ENCODE data around the gene C12orf43. TPM values are rescaled to one million over a fixed set of nuclear protein-coding genes. Genes with fewer than 3 reads are reported as not detected.

The C12orf43 gene
- polyA plus RNA-seq, 1 donor from 2014 or later, result 20.3 TPM

DNA sequence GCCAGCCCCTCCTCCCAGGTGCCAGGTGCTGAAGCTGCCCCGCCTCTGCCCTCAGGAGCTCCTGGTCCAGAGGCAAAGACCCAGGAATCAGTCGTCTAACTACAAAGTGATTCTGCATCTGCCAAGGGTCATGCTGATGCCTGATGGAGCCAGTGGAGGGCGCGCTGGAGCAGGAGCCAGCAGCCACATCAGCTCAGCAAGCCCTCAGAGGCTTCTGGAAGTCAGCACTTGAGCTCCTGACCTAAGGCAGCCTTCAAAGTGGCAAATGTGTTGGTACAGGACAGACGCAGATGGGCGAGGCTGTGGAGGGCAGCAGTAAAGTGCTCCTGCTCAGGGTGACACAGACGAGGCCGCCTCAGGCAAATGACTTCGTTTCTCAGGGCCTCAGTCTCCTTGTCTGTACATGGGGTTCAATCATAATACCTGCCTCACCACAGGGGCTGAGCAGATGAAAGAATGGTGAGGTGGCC is 10.9 kb downstream of the C12orf43 start:
- H3F3A ChIP-seq (ENCODE audit: insufficient read depth, low read length, poor library complexity, severe bottlenecking), result no peaks in the 10 kb centered on the region
- H3K4me3 ChIP-seq (ENCODE audit: low read length), result no peak overlapping the region
- TF ChIP-seq EZH2 (IDR thresholded peaks at IDR 0.05; ENCODE audit: borderline replicate concordance, insufficient read depth, low read length, poor library complexity, severe bottlenecking) (no peak), RAD21 (conservative IDR thresholded peaks at IDR 0.05) (no peak), POLR2AphosphoS5 (IDR thresholded peaks at IDR 0.05) (no peak), MXI1 (conservative IDR thresholded peaks at IDR 0.05; ENCODE audit: poor library complexity, severe bottlenecking) (no peak), EP300 (conservative IDR thresholded peaks at IDR 0.05; ENCODE audit: poor library complexity, severe bottlenecking) (no peak), SMC3 (conservative IDR thresholded peaks at IDR 0.05; ENCODE audit: poor library complexity) (peak; percentile 49), TAF1 (IDR thresholded peaks at IDR 0.05; ENCODE audit: low read depth) (no peak)
- TF ChIP-seq, protein P1, sequence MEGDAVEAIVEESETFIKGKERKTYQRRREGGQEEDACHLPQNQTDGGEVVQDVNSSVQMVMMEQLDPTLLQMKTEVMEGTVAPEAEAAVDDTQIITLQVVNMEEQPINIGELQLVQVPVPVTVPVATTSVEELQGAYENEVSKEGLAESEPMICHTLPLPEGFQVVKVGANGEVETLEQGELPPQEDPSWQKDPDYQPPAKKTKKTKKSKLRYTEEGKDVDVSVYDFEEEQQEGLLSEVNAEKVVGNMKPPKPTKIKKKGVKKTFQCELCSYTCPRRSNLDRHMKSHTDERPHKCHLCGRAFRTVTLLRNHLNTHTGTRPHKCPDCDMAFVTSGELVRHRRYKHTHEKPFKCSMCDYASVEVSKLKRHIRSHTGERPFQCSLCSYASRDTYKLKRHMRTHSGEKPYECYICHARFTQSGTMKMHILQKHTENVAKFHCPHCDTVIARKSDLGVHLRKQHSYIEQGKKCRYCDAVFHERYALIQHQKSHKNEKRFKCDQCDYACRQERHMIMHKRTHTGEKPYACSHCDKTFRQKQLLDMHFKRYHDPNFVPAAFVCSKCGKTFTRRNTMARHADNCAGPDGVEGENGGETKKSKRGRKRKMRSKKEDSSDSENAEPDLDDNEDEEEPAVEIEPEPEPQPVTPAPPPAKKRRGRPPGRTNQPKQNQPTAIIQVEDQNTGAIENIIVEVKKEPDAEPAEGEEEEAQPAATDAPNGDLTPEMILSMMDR (IDR thresholded peaks at IDR 0.05; ENCODE audit: poor library complexity, severe bottlenecking), result peak; percentile 40
- TF ChIP-seq, protein P2, sequence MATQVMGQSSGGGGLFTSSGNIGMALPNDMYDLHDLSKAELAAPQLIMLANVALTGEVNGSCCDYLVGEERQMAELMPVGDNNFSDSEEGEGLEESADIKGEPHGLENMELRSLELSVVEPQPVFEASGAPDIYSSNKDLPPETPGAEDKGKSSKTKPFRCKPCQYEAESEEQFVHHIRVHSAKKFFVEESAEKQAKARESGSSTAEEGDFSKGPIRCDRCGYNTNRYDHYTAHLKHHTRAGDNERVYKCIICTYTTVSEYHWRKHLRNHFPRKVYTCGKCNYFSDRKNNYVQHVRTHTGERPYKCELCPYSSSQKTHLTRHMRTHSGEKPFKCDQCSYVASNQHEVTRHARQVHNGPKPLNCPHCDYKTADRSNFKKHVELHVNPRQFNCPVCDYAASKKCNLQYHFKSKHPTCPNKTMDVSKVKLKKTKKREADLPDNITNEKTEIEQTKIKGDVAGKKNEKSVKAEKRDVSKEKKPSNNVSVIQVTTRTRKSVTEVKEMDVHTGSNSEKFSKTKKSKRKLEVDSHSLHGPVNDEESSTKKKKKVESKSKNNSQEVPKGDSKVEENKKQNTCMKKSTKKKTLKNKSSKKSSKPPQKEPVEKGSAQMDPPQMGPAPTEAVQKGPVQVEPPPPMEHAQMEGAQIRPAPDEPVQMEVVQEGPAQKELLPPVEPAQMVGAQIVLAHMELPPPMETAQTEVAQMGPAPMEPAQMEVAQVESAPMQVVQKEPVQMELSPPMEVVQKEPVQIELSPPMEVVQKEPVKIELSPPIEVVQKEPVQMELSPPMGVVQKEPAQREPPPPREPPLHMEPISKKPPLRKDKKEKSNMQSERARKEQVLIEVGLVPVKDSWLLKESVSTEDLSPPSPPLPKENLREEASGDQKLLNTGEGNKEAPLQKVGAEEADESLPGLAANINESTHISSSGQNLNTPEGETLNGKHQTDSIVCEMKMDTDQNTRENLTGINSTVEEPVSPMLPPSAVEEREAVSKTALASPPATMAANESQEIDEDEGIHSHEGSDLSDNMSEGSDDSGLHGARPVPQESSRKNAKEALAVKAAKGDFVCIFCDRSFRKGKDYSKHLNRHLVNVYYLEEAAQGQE (IDR thresholded peaks at IDR 0.05; ENCODE audit: borderline replicate concordance), result no peak
- H3K36me3 ChIP-seq (ENCODE audit: insufficient read depth, low read length), result peaks cover 6% of the 10 kb centered on the region
- no peaks in the 10 kb centered on the region for H3K9me2 ChIP-seq (ENCODE audit: insufficient read depth, low read length)
- H4K20me1 ChIP-seq (ENCODE audit: insufficient read depth), result no peaks in the 10 kb centered on the region
- H3K4me2 ChIP-seq (ENCODE audit: low read length), result no peak overlapping the region
- H3K27me3 ChIP-seq (ENCODE audit: insufficient read depth, low read depth, low read length), result no peaks in the 10 kb centered on the region
- no peak overlapping the region for H3K27ac ChIP-seq (ENCODE audit: low read length)
- H3K9me3 ChIP-seq (ENCODE audit: low read length), result no peaks in the 10 kb centered on the region
- H3K79me2 ChIP-seq (replicated peaks; ENCODE audit: insufficient read depth, low read length), result no peaks in the 10 kb centered on the region
- H3K9ac ChIP-seq (ENCODE audit: low read length), result no peak overlapping the region
- no peak overlapping the region for H2AFZ ChIP-seq (ENCODE audit: low read depth, low read length)

DNA sequence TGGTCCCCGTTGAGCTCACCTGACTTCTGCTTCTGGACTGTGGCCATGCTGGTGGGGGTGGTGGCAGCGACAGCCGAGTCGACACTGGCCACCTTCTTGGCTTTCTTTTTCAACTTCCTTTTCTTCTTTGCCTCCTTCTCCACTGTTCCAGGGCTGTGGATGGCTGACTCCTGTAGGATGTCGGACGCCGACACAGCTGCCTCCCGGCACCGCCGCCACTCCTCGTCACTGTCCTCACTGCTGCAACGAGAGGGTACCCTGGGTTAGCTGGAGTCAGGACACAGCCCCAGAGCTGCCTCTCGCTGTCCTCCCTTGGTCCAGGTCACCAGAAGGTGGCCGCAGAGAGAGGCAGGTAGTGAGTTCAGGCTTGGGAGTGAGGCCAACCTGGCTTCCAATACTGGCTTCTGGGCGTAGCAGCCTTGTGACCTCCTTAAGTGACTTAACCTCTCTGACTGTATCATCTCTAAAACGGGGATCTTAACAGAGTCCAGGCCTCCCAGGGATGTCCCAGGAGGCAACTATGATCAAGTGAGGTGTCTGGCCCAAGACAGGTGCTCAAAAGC is 12.0 kb downstream of the C12orf43 start:
- TF ChIP-seq POLR2AphosphoS5 (IDR thresholded peaks at IDR 0.05), result no peak
- no peak for TF ChIP-seq MXI1 (conservative IDR thresholded peaks at IDR 0.05; ENCODE audit: poor library complexity, severe bottlenecking)
- no peak for TF ChIP-seq TAF1 (IDR thresholded peaks at IDR 0.05; ENCODE audit: low read depth)
- no peak for TF ChIP-seq EZH2 (IDR thresholded peaks at IDR 0.05; ENCODE audit: borderline replicate concordance, insufficient read depth, low read length, poor library complexity, severe bottlenecking)
- no peak for TF ChIP-seq EP300 (conservative IDR thresholded peaks at IDR 0.05; ENCODE audit: poor library complexity, severe bottlenecking)
- TF ChIP-seq SMC3 (conservative IDR thresholded peaks at IDR 0.05; ENCODE audit: poor library complexity), result no peak
- TF ChIP-seq, protein P2 (IDR thresholded peaks at IDR 0.05; ENCODE audit: borderline replicate concordance), result no peak
- no peak for TF ChIP-seq RAD21 (conservative IDR thresholded peaks at IDR 0.05)
- TF ChIP-seq, protein P1 (IDR thresholded peaks at IDR 0.05; ENCODE audit: poor library complexity, severe bottlenecking), result no peak
- H3F3A ChIP-seq (ENCODE audit: insufficient read depth, low read length, poor library complexity, severe bottlenecking), result no peaks in the 10 kb centered on the region
- H3K4me2 ChIP-seq (ENCODE audit: low read length), result no peak overlapping the region
- no peak overlapping the region for H3K9ac ChIP-seq (ENCODE audit: low read length)
- H3K27me3 ChIP-seq (ENCODE audit: insufficient read depth, low read depth, low read length), result no peaks in the 10 kb centered on the region
- H3K36me3 ChIP-seq (ENCODE audit: insufficient read depth, low read length), result peaks cover 5% of the 10 kb centered on the region
- H4K20me1 ChIP-seq (ENCODE audit: insufficient read depth), result no peaks in the 10 kb centered on the region
- no peak overlapping the region for H3K27ac ChIP-seq (ENCODE audit: low read length)
- H3K4me3 ChIP-seq (ENCODE audit: low read length), result no peak overlapping the region
- no peaks in the 10 kb centered on the region for H3K9me2 ChIP-seq (ENCODE audit: insufficient read depth, low read length)
- H2AFZ ChIP-seq (ENCODE audit: low read depth, low read length), result no peak overlapping the region
- H3K9me3 ChIP-seq (ENCODE audit: low read length), result no peaks in the 10 kb centered on the region
- H3K79me2 ChIP-seq (replicated peaks; ENCODE audit: insufficient read depth, low read length), result no peaks in the 10 kb centered on the region
